ENCODE results near the gene CLIC1. TPM values are rescaled to one million over a fixed set of nuclear protein-coding genes. Genes with fewer than 3 reads are reported as not detected.

CLIC1 gene
- polyA plus RNA-seq, 2 of the 4 experiments (the other 2 are of a cell fraction), result 249 to 346 TPM

GRCh38 chr6:31744422-31744821 lies 8.1 kb upstream of the CLIC1 start:
- 79% methylated on average over 1 of the region's 1 CpG for WGBS (ENCODE audit: missing lambda C conversion rate)
- no peak for FAIRE-seq
- CTCF ChIA-PET, result interaction anchor here (1.2 kb wide), 1 partner anchor 32 kb away, joined by 3 read pairs; no protein-coding TSS in a partner anchor

GRCh38 chr6:31742894-31743293 lies 6.6 kb upstream of the CLIC1 start:
- Histone ChIP-seq H3K9me3 (no peaks in the 10 kb centered on the region), H3K27ac (no peak overlapping the region), H3K4me2 (no peak overlapping the region), H3K4me1 (peaks cover 27% of the 10 kb centered on the region), H3K4me3 (no peak overlapping the region)
- 98% methylated on average over 3 of the region's 3 CpGs for WGBS (ENCODE audit: missing lambda C conversion rate)
- CTCF ChIA-PET, result interaction anchor here (0.8 to 2.1 kb wide), 2 partner anchors 13 to 27 kb away, joined by 3 to 4 read pairs; no protein-coding TSS in a partner anchor
- no peak for ATAC-seq
- no peak for FAIRE-seq
- POLR2A ChIA-PET, result no interaction called here
- no peak for TF ChIP-seq ZC3H11A (IDR thresholded peaks at IDR 0.05)
- no peak for TF ChIP-seq HES2 (IDR thresholded peaks at IDR 0.05)
- TF ChIP-seq USF2 (IDR thresholded peaks at IDR 0.05), result no peak
- no peak for TF ChIP-seq FOXS1 (CRISPR knock-in tag; IDR thresholded peaks at IDR 0.05)
- no peak for DNase-seq (ENCODE audit: low read depth in 1 of 2, low spot score in 1 of 2)

More at GRCh38 chr6:31744422-31744821, 8.1 kb upstream of the CLIC1 start:
- H3K9me3 ChIP-seq, result no peaks in the 10 kb centered on the region
- H3K27ac ChIP-seq, result no peak overlapping the region
- DNase-seq (ENCODE audit: low read depth in 1 of 2, low spot score in 1 of 2) (no peak), ATAC-seq (no peak)
- POLR2A ChIA-PET, result no interaction called here
- TF ChIP-seq NR3C1 (IDR thresholded peaks at IDR 0.05) (no peak), HEYL (CRISPR knock-in tag; IDR thresholded peaks at IDR 0.05) (no peak), BCL3 (IDR thresholded peaks at IDR 0.05) (no peak), MAFK (IDR thresholded peaks at IDR 0.05; ENCODE audit: partially characterized antibody) (no peak), MYC (IDR thresholded peaks at IDR 0.05; ENCODE audit: borderline replicate concordance, low read length) (no peak), EHMT2 (IDR thresholded peaks at IDR 0.05; ENCODE audit: low read depth) (no peak)
- H3K4me1 ChIP-seq, result peaks cover 14% of the 10 kb centered on the region
- no peak overlapping the region for H3K4me3 ChIP-seq
- H3K4me2 ChIP-seq, result no peak overlapping the region

- WGBS (ENCODE audit: missing lambda C conversion rate), result 88% methylated on average over 2 of the region's 2 CpGs
- no peak overlapping the region for H3K4me3 ChIP-seq
- no peaks in the 10 kb centered on the region for H3K9me3 ChIP-seq
- ATAC-seq, result no peak
- DNase-seq (ENCODE audit: low read depth in 1 of 2, low spot score in 1 of 2), result no peak
- ChIA-PET CTCF (interaction anchor here (0.7 to 2.1 kb wide), 3 partner anchors 12 to 149 kb away, joined by 3 to 4 read pairs (median 3); partner anchors contain the start of gene NCR3), POLR2A (no interaction called here)
- H3K27ac ChIP-seq, result no peak overlapping the region; a peak in 1 of 6 replicates
- peaks cover 38% of the 10 kb centered on the region for H3K4me1 ChIP-seq
- no peak for FAIRE-seq
- TF ChIP-seq RAD21 (conservative IDR thresholded peaks at IDR 0.05 in 1 of 2, IDR thresholded peaks at IDR 0.05 in 1 of 2), result no peak
- TF ChIP-seq HMGXB4 (CRISPR knock-in tag; IDR thresholded peaks at IDR 0.05; ENCODE audit: borderline replicate concordance), result no peak
- TF ChIP-seq JUNB (IDR thresholded peaks at IDR 0.05), result no peak
- no peak for TF ChIP-seq NPAS2 (CRISPR knock-in tag; IDR thresholded peaks at IDR 0.05; ENCODE audit: borderline replicate concordance)
- TF ChIP-seq JUN (IDR thresholded peaks at IDR 0.05), result no peak
- TF ChIP-seq REST (IDR thresholded peaks at IDR 0.05), result no peak
- TF ChIP-seq MAZ (IDR thresholded peaks at IDR 0.05; ENCODE audit: borderline replicate concordance, low read depth, low read length), result no peak
- no peak for TF ChIP-seq CBX2 (IDR thresholded peaks at IDR 0.05; ENCODE audit: borderline replicate concordance, low read depth)
- TF ChIP-seq ZFP36 (IDR thresholded peaks at IDR 0.05; ENCODE audit: borderline replicate concordance, partially characterized antibody), result no peak
- TF ChIP-seq HOXB5 (CRISPR knock-in tag; IDR thresholded peaks at IDR 0.05), result no peak
- no peak for TF ChIP-seq GATA3 (IDR thresholded peaks at IDR 0.05; ENCODE audit: borderline replicate concordance)
- TF ChIP-seq EHMT2 (IDR thresholded peaks at IDR 0.05; ENCODE audit: low read depth), result no peak
- no peak for TF ChIP-seq MAFK (IDR thresholded peaks at IDR 0.05; ENCODE audit: partially characterized antibody)
- TF ChIP-seq ESRRA (IDR thresholded peaks at IDR 0.05; ENCODE audit: borderline replicate concordance, low read length), result no peak
- no peak for TF ChIP-seq NR3C1 (IDR thresholded peaks at IDR 0.05)
- H3K4me2 ChIP-seq, result no peak overlapping the region
Observed at GRCh38 chr6:31741815-31742214, 5.5 kb upstream of the CLIC1 start.

Data from A549 (cell line).